Epithelial cell of prostate (primary cell): ENCODE data around the gene CASP6.

Source experiments
- DNase-seq: peaks from one replicate; pipeline ENCODE4 v3.0.0-alpha.2; 2011; ENCODE audit warnings: low read depth, low spot score
- H3K27ac ChIP-seq: fragments of 450-650 bp; 2 replicates; pipeline ENCODE4 v1.5.1; 2017; ENCODE audit warnings: mild to moderate bottlenecking

CASP6 gene

GRCh38 chr4:109675181-109675580, 28.1 kb downstream of the CASP6 start:
- H3K27ac ChIP-seq, result no peak overlapping the region
- DNase-seq, result no peak

DNA sequence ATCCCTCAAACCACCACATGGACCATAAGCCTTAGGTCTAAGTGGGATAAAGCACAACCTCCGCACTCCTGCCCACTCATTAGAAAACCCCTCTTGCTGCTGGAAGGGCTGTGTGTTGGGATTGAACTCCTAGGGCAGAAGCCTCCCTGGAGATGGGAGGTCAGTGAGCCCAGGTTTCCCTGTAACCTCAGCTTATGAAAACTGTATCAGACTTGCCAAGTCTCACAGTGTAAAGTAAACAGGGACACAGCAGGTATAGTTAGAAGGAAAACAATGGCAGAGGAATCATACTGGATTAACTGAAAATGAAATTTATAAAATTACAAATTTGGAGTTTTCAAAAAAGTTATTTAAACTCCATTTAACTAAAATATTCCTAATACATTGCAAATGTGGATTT, 29.9 kb downstream of the CASP6 start:
- no peak for DNase-seq
- H3K27ac ChIP-seq, result no peak overlapping the region

GRCh38 chr4:109672169-109672930, 30.9 kb downstream of the CASP6 start:
- no peak for DNase-seq
- no peak overlapping the region for H3K27ac ChIP-seq

GRCh38 chr4:109671350-109671749, 31.9 kb downstream of the CASP6 start:
- H3K27ac ChIP-seq, result no peak overlapping the region
- DNase-seq, result no peak

DNA sequence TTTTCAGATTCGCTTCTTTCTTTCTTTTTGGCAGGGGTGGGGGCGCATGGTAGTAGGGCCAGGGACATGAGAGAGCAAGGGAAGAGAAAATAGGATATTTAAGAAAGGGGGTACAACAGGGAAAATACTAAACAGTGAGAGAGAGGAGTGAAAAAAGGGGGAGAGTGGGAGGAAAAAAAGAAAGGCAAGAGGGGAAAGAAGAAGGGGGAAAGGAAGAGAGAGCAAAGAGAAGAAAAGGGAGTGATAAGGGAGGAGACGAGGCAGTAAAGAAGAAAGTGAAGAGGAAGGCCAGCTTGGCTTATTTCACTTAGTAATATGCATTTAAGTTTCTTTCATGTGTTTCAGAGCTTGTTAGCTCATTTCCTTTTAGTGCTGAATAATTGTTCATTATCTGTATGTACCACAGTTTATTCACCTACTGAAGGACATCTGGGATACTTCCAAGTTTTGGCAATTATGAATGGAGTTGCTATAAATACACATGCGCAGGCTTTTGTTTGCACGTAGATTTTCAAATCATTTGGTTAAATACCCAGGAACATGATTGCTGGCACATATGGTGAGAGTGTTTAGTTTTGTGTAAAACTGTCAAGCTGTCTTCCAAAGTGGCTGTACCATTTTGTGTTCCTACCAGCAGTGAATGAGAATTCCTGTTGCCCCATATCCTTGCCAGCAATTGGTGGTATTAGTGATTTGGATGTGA, 37.3 kb downstream of the CASP6 start:
- H3K27ac ChIP-seq, result no peak overlapping the region
- DNase-seq, result no peak

- DNase-seq, result no peak
- no peak overlapping the region for H3K27ac ChIP-seq
These were observed 40.5 kb downstream of the CASP6 start for GRCh38 chr4:109662771-109663170.

GRCh38 chr4:109662116-109662515, 41.1 kb downstream of the CASP6 start:
- H3K27ac ChIP-seq, result no peak overlapping the region
- DNase-seq, result no peak

DNA sequence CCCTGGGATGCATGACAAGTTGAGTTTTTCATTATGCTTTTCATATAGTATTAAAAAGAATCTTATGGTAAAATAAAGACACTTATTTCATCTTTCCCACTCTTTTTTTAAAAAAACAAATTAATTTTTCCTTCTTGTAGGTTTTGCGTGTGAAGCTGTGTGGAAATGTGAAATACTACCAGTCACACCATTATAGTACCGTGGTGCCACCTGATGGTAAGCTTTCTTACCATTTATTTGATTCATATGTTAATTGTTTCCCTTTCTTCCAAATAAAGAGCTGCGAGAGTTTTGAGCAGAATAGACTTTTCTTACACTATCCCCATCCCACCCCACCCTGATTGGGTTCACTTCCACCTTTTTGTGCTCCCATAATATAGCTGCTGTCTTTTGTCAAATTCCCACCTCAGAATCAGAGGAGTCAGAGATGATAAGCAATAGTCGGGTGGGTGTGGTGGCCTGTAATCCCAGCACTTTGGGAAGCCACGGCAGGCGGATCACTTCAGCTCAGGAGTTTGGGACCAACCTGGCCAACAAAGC, 44.3 kb downstream of the CASP6 start:
- DNase-seq, result no peak
- H3K27ac ChIP-seq, result no peak overlapping the region

DNA sequence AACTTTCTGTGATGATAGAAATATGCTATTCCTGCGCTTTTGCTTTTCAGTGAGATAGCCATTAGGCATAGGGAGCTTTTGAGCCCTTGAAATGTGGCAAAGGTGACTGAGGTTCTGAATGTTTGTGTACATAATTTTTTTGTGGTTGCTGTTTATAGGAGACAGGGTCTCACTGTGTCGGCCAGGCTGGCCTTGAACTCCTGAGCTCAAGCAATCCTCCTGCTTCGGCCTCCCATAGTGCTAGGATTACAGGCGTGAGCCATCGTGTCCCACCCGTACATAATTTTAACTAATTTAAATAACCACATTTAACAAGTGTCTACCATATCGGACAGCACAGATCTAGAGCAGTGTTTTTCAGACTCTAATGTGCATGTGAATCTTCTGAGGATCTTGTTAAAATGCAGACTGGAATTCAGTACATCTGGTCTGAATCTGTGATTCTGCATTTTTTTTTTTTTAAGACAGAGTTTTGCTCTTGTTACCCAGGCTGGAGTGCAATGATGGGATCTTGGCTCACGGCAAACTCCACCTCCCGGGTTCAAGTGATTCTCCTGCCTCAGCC, 45.3 kb downstream of the CASP6 start:
- H3K27ac ChIP-seq, result no peak overlapping the region
- no peak for DNase-seq

GRCh38 chr4:109655396-109655795, 47.8 kb downstream of the CASP6 start:
- H3K27ac ChIP-seq, result no peak overlapping the region
- DNase-seq, result no peak

- H3K27ac ChIP-seq, result no peak overlapping the region
- DNase-seq, result no peak
These were observed 53.4 kb downstream of the CASP6 start for GRCh38 chr4:109649872-109650271.

- no peak for DNase-seq
- H3K27ac ChIP-seq, result no peak overlapping the region
These were observed 54.2 kb downstream of the CASP6 start for GRCh38 chr4:109648997-109649575.

GRCh38 chr4:109648266-109648996, 54.8 kb downstream of the CASP6 start:
- DNase-seq, result no peak
- no peak overlapping the region for H3K27ac ChIP-seq

DNA sequence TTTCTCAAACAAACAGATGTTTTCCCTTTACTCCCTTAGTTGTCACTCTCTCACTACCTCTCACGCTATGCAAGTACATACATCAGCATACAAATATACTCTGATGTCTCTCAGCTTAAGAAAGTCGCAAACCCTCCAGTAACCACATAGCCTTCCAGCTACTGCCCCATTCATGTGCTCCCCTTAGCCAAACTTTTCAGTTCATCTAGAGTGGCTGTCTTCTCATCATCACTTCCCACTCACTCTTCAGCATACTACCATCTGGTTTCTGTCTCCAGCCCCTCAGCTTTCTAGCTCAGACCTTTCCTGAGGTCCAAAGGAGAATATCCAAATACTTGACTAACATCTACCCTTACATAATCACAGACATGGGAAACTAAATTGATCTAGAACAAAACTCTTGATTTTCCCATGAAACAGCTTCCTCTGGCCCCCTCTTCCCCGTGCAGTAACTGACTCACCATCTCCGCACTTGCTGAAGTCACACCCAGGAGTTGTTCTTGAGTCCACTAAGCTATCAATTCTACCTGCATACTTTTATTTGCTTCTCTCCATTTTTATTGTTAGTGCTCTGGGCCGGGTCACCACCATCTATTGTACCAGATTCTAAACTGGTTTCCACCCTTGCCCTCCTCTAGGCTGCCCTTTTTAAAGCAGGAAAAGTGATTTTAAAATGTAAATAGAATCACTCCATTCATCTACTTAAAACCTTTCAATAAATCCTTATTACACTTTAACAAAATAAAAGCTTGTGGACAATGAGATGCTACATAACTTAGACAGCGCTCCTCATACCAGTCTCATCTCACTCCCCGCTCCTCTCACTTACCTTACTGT, 57.2 kb downstream of the CASP6 start:
- no peak for DNase-seq
- H3K27ac ChIP-seq, result no peak overlapping the region

DNA sequence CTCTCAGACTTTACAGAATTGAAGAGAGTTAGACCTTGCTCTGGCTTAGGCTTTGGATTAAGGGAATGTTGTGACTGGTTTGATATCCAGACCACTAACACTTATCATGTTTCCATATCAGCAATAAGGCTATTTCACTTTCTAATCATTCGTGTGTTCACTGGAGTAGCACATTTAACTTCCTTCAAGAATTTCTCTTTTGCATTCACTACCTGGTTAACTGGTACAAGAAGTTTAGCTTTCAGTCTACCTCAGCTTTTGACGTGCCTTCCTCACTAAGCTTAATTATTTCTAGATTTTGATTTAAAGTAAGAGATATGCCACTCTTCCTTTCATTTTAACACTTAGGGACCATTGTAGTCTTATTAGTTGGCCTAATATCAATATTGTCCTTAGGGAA, 62.6 kb downstream of the CASP6 start:
- H3K27ac ChIP-seq, result no peak overlapping the region
- DNase-seq, result no peak
